Nephron (organoid): ENCODE measurements around the gene BTD.

ENCODE experiments used
- H3K27ac Mint-ChIP-seq, 3 experiments: 2 replicates each; pipeline ENCODE4 v1.8.0; 2020; ENCODE audit warnings: mixed read lengths in 3 of 3, mild to moderate bottlenecking in 2 of 3, moderate library complexity in 1 of 3
- H3K27me3 Mint-ChIP-seq: 2 replicates; pipeline ENCODE4 v1.8.0; 2021; ENCODE audit warnings: low read depth, mild to moderate bottlenecking, moderate library complexity, mixed read lengths
- H3K36me3 Mint-ChIP-seq: 2 replicates; pipeline ENCODE4 v1.8.0; 2020; ENCODE audit warnings: low read depth, mixed read lengths
- H3K4me1 Mint-ChIP-seq: 2 replicates; pipeline ENCODE4 v1.8.0; 2020; ENCODE audit warnings: mixed read lengths
- H3K4me3 Mint-ChIP-seq, 3 experiments: 2 replicates each; pipeline ENCODE4 v1.8.0; 2020; ENCODE audit warnings: mild to moderate bottlenecking in 3 of 3, mixed read lengths in 3 of 3, moderate library complexity in 2 of 3
- H3K9me3 Mint-ChIP-seq: 2 replicates; pipeline ENCODE4 v1.8.0; 2020; ENCODE audit warnings: mixed read lengths
- CTCF ChIP-seq, 3 experiments: fragments of 200-600 bp; sonication (generic); IDR thresholded peaks; one replicate each; pipeline ENCODE4 v1.5.0; 2021; ENCODE audit warnings: antibody characterized with exemption in 3 of 3; ENCODE audit not compliant: unreplicated experiment in 3 of 3

BTD gene

GRCh38 chr3:15562560-15562959 is 39.0 kb upstream of the BTD start:
- no peak for TF ChIP-seq CTCF (IDR thresholded peaks at IDR 0.05; ENCODE audit: unreplicated experiment in 3 of 3)
- no peaks in the 10 kb centered on the region for H3K27me3 Mint-ChIP-seq
- no peaks in the 10 kb centered on the region for H3K4me1 Mint-ChIP-seq
- peaks cover 50% of the 10 kb centered on the region for H3K36me3 Mint-ChIP-seq
- no peaks in the 10 kb centered on the region for H3K9me3 Mint-ChIP-seq
- H3K27ac Mint-ChIP-seq: no peak overlapping the region
- H3K4me3 Mint-ChIP-seq: no peak overlapping the region

- H3K4me3 Mint-ChIP-seq: no peak overlapping the region
- H3K9me3 Mint-ChIP-seq: no peaks in the 10 kb centered on the region
- H3K27ac Mint-ChIP-seq: no peak overlapping the region
- no peaks in the 10 kb centered on the region for H3K4me1 Mint-ChIP-seq
- TF ChIP-seq CTCF (IDR thresholded peaks at IDR 0.05; ENCODE audit: unreplicated experiment in 3 of 3): no peak
- H3K27me3 Mint-ChIP-seq: no peaks in the 10 kb centered on the region
- H3K36me3 Mint-ChIP-seq: peaks cover 56% of the 10 kb centered on the region
Measured at GRCh38 chr3:15563190-15563589, 38.4 kb upstream of the BTD start.

DNA sequence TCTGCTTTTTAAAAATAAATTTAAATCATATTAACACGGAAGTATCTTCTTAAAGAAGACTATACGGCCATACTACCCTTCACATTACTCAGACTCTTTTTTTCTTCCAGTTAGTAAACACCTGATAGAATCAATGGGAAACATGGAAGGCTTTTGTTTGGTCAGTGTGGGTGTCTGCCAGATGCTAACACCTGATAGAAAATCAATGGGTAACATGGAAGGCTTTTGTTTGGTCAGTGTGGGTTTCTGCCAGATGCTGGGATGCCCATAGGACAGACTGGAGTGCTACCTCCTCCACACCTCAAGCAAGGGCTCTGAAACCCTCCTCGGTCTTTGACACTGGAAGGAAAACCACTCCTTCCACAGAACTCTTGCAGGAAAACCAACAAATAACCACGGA is 29.4 kb upstream of the BTD start:
- peaks cover 47% of the 10 kb centered on the region for H3K36me3 Mint-ChIP-seq
- H3K27ac Mint-ChIP-seq: no peak overlapping the region
- TF ChIP-seq CTCF (IDR thresholded peaks at IDR 0.05; ENCODE audit: unreplicated experiment in 3 of 3): no peak
- H3K27me3 Mint-ChIP-seq: no peaks in the 10 kb centered on the region
- H3K4me1 Mint-ChIP-seq: no peaks in the 10 kb centered on the region
- H3K4me3 Mint-ChIP-seq: no peak overlapping the region
- no peaks in the 10 kb centered on the region for H3K9me3 Mint-ChIP-seq

- no peaks in the 10 kb centered on the region for H3K9me3 Mint-ChIP-seq
- H3K36me3 Mint-ChIP-seq: peaks cover 43% of the 10 kb centered on the region
- no peaks in the 10 kb centered on the region for H3K27me3 Mint-ChIP-seq
- H3K27ac Mint-ChIP-seq: no peak overlapping the region
- no peaks in the 10 kb centered on the region for H3K4me1 Mint-ChIP-seq
- no peak overlapping the region for H3K4me3 Mint-ChIP-seq
- TF ChIP-seq CTCF (IDR thresholded peaks at IDR 0.05; ENCODE audit: unreplicated experiment in 3 of 3): no peak
Measured at GRCh38 chr3:15575446-15575845, 26.1 kb upstream of the BTD start.

DNA sequence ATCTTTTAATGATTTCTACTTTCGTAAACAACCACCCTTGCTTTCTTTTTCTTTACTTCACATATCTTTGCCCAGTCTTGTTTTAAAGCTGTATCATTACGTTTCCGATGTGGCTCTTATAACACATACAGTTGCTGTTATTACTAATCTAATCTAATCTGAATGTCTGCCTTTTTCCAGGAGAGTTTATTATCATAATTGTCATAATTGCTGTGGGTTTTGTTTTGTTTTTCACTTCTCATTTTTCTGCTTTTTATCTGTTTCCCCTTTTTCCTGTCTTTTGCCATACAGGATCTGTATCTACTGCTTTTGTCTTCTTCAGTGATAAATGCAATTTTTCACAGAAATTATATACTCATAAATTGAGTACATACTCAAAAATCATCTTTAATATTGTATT is 25.1 kb upstream of the BTD start:
- H3K36me3 Mint-ChIP-seq: peaks cover 40% of the 10 kb centered on the region

More for the DNA sequence above, 25.1 kb upstream of the BTD start:
- Mint-ChIP-seq H3K4me3 (no peak overlapping the region), H3K27ac (no peak overlapping the region), H3K9me3 (no peaks in the 10 kb centered on the region), H3K4me1 (no peaks in the 10 kb centered on the region), H3K27me3 (no peaks in the 10 kb centered on the region)
- no peak for TF ChIP-seq CTCF (IDR thresholded peaks at IDR 0.05; ENCODE audit: unreplicated experiment in 3 of 3)
